ENCODE data around the gene WNT7B. TPM values are rescaled to one million over a fixed set of nuclear protein-coding genes. Genes with fewer than 3 reads are reported as not detected.

The WNT7B gene
- total and polyA plus RNA-seq, 2 experiments from 2014 or later: 0.10 TPM; not detected in 1

DNA sequence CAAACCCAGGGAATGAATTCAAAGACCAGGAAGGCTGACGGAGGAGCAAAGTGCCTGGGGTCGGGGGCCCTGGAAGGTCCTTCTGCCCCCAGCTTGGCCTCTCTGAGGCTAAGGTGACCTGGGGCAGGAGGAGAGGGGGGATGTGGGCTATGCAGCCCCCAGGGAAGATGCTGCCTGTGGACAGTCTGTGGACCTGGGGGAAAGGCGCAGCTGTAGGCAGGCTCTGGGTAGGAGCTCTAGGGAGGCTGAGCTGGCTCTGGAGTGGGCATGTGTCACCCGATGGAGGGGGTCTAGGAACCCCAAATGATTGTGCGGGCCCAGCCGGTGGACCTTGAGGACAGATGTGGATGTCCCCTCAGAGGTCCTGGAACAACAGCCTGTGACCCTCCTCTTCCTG lies 42.8 kb downstream of the WNT7B start:
- H3F3A ChIP-seq (replicated peaks; ENCODE audit: low read depth): no peaks in the 10 kb centered on the region
- no peaks in the 10 kb centered on the region for H3K79me2 ChIP-seq (replicated peaks; ENCODE audit: insufficient read depth)
- Mint-ChIP-seq H3K27ac (no peak overlapping the region), H3K27me3 (ENCODE audit: insufficient read depth, low read depth, poor library complexity) (peaks cover 10% of the 10 kb centered on the region), H3K36me3 (ENCODE audit: low read depth) (no peaks in the 10 kb centered on the region), H3K9me3 (no peaks in the 10 kb centered on the region; the same call in 2 of the 3 replicates), H3K4me3 (no peak overlapping the region), H3K4me1 (no peaks in the 10 kb centered on the region)
- no peak overlapping the region for H2AFZ ChIP-seq
- DNase-seq (ENCODE audit: low spot score) (no peak), ATAC-seq (no peak)
- no peak overlapping the region for H3K4me2 ChIP-seq
- no peaks in the 10 kb centered on the region for H3K36me3 ChIP-seq (ENCODE audit: insufficient read depth)
- no peak for TF ChIP-seq JUNB (IDR thresholded peaks at IDR 0.05; ENCODE audit: unreplicated experiment)
- no peak for TF ChIP-seq REST (IDR thresholded peaks at IDR 0.05; ENCODE audit: unreplicated experiment)
- no peak for TF ChIP-seq POLR2AphosphoS5 (IDR thresholded peaks at IDR 0.05; ENCODE audit: low read depth)
- TF ChIP-seq, protein P1, sequence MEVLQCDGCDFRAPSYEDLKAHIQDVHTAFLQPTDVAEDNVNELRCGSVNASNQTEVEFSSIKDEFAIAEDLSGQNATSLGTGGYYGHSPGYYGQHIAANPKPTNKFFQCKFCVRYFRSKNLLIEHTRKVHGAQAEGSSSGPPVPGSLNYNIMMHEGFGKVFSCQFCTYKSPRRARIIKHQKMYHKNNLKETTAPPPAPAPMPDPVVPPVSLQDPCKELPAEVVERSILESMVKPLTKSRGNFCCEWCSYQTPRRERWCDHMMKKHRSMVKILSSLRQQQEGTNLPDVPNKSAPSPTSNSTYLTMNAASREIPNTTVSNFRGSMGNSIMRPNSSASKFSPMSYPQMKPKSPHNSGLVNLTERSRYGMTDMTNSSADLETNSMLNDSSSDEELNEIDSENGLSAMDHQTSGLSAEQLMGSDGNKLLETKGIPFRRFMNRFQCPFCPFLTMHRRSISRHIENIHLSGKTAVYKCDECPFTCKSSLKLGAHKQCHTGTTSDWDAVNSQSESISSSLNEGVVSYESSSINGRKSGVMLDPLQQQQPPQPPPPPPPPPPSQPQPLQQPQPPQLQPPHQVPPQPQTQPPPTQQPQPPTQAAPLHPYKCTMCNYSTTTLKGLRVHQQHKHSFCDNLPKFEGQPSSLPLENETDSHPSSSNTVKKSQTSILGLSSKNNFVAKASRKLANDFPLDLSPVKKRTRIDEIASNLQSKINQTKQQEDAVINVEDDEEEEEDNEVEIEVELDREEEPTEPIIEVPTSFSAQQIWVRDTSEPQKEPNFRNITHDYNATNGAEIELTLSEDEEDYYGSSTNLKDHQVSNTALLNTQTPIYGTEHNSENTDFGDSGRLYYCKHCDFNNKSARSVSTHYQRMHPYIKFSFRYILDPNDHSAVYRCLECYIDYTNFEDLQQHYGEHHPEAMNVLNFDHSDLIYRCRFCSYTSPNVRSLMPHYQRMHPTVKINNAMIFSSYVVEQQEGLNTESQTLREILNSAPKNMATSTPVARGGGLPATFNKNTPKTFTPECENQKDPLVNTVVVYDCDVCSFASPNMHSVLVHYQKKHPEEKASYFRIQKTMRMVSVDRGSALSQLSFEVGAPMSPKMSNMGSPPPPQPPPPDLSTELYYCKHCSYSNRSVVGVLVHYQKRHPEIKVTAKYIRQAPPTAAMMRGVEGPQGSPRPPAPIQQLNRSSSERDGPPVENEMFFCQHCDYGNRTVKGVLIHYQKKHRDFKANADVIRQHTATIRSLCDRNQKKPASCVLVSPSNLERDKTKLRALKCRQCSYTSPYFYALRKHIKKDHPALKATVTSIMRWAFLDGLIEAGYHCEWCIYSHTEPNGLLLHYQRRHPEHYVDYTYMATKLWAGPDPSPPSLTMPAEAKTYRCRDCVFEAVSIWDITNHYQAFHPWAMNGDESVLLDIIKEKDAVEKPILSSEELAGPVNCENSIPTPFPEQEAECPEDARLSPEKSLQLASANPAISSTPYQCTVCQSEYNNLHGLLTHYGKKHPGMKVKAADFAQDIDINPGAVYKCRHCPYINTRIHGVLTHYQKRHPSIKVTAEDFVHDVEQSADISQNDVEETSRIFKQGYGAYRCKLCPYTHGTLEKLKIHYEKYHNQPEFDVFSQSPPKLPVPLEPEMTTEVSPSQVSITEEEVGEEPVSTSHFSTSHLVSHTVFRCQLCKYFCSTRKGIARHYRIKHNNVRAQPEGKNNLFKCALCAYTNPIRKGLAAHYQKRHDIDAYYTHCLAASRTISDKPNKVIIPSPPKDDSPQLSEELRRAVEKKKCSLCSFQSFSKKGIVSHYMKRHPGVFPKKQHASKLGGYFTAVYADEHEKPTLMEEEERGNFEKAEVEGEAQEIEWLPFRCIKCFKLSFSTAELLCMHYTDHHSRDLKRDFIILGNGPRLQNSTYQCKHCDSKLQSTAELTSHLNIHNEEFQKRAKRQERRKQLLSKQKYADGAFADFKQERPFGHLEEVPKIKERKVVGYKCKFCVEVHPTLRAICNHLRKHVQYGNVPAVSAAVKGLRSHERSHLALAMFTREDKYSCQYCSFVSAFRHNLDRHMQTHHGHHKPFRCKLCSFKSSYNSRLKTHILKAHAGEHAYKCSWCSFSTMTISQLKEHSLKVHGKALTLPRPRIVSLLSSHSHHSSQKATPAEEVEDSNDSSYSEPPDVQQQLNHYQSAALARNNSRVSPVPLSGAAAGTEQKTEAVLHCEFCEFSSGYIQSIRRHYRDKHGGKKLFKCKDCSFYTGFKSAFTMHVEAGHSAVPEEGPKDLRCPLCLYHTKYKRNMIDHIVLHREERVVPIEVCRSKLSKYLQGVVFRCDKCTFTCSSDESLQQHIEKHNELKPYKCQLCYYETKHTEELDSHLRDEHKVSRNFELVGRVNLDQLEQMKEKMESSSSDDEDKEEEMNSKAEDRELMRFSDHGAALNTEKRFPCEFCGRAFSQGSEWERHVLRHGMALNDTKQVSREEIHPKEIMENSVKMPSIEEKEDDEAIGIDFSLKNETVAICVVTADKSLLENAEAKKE (CRISPR knock-in tag; IDR thresholded peaks at IDR 0.05): no peak
- TF ChIP-seq STAT1 (IDR thresholded peaks at IDR 0.05; ENCODE audit: unreplicated experiment): no peak
- TF ChIP-seq ZNF331 (CRISPR knock-in tag; IDR thresholded peaks at IDR 0.05; ENCODE audit: low read depth): no peak
- no peak for TF ChIP-seq EZH2phosphoT487 (IDR thresholded peaks at IDR 0.05; ENCODE audit: unreplicated experiment)
- no peak for TF ChIP-seq ZNF114 (CRISPR knock-in tag; IDR thresholded peaks at IDR 0.05)
- TF ChIP-seq EZH2 (IDR thresholded peaks at IDR 0.05; ENCODE audit: low read depth, unreplicated experiment): no peak
- no peak for TF ChIP-seq CREB1 (CRISPR knock-in tag; IDR thresholded peaks at IDR 0.05; ENCODE audit: low read depth)
- no peak for TF ChIP-seq ETS1 (IDR thresholded peaks at IDR 0.05)
- TF ChIP-seq NANOG (IDR thresholded peaks at IDR 0.05; ENCODE audit: borderline replicate concordance): no peak
- TF ChIP-seq, protein P2, sequence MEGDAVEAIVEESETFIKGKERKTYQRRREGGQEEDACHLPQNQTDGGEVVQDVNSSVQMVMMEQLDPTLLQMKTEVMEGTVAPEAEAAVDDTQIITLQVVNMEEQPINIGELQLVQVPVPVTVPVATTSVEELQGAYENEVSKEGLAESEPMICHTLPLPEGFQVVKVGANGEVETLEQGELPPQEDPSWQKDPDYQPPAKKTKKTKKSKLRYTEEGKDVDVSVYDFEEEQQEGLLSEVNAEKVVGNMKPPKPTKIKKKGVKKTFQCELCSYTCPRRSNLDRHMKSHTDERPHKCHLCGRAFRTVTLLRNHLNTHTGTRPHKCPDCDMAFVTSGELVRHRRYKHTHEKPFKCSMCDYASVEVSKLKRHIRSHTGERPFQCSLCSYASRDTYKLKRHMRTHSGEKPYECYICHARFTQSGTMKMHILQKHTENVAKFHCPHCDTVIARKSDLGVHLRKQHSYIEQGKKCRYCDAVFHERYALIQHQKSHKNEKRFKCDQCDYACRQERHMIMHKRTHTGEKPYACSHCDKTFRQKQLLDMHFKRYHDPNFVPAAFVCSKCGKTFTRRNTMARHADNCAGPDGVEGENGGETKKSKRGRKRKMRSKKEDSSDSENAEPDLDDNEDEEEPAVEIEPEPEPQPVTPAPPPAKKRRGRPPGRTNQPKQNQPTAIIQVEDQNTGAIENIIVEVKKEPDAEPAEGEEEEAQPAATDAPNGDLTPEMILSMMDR (conservative IDR thresholded peaks at IDR 0.05; ENCODE audit: low read depth in 2 of 2): no peak
- H3K27me3 ChIP-seq (ENCODE audit: insufficient read depth): no peaks in the 10 kb centered on the region
- H3K9me2 ChIP-seq (ENCODE audit: insufficient read depth): no peaks in the 10 kb centered on the region
- H3K4me1 ChIP-seq (ENCODE audit: insufficient read depth): no peaks in the 10 kb centered on the region
- no peaks in the 10 kb centered on the region for H4K20me1 ChIP-seq (replicated peaks; ENCODE audit: insufficient read depth)
- no peak overlapping the region for H3K27ac ChIP-seq (ENCODE audit: low read depth)
- no peak overlapping the region for H3K4me3 ChIP-seq

Measured in GM23338 (cell line).